HS-5 (cell line): ENCODE measurements around the gene OR4F6.
"Not testable (repeated sequence)": the region's sequence is repeated elsewhere in the genome, so short reads cannot be mapped to it uniquely, and the experiment has no call there.

Source experiments
- DNase-seq: peaks from one replicate; pipeline ENCODE4 v3.0.0-alpha.2; 2012; ENCODE audit warnings: low read depth

OR4F6 gene, protein sequence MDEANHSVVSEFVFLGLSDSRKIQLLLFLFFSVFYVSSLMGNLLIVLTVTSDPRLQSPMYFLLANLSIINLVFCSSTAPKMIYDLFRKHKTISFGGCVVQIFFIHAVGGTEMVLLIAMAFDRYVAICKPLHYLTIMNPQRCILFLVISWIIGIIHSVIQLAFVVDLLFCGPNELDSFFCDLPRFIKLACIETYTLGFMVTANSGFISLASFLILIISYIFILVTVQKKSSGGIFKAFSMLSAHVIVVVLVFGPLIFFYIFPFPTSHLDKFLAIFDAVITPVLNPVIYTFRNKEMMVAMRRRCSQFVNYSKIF

DNA sequence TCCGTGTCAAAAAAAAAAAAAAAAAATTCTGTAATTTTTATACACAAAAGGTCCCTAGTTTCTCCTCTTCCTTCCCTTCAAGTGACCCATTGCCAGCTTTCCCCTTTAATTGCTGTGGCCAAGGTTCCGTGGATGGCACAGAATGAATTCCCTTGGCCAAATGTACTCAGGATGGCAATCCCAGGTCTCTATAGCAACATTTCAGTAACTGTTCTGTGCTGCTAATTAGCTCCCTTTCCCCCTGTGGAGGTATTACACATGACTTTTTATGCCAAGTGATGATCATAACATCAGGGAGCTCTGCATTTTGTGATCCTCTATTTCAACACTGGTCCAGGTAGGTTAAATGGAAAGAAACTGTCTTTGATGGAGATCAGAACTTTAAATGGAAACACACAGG lies at the start of gene OR4F6:
Gene OR4F6 (plus strand): TSS at position 301 of the 400 bp plus-strand sequence. CDS start 2,211 bp downstream, outside the sequence.
- no peak for DNase-seq

DNA sequence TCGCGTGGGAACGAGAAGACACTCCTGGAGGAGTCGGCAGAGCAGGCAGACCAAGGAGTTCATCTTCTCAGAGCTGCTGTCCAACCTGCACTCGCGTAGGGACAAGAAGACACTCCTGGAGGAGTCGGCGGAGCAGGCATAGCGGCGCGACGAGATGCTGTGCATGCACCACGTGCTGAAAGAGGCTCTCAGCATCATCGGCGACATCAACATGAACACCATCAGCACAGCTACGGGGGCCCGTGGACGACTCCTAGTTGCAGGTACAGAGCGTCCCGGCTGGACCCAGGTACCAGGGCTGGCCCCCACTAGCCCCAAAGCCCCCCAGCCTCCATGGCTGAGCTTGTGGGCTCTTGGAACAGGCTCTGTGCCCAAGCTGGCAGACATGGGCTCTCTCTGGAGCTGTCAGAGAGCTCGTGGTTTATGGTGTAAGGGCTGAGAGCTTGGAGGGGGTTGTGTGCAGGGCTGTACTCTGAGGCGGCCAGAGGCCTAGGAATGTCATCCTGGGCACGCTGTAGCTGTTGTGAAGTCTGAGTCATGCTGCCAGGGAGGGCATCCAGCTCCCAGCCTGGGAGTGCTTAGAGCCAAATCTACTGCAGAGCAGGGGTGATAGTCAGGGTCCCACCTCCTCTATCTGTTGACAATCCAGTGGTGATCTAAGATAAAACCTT lies 38.5 kb upstream of the OR4F6 start:
- not testable (repeated sequence) for DNase-seq

GRCh38 chr15:101765340-101765671 lies 38.0 kb upstream of the OR4F6 start:
- DNase-seq, result not testable (repeated sequence)

DNA sequence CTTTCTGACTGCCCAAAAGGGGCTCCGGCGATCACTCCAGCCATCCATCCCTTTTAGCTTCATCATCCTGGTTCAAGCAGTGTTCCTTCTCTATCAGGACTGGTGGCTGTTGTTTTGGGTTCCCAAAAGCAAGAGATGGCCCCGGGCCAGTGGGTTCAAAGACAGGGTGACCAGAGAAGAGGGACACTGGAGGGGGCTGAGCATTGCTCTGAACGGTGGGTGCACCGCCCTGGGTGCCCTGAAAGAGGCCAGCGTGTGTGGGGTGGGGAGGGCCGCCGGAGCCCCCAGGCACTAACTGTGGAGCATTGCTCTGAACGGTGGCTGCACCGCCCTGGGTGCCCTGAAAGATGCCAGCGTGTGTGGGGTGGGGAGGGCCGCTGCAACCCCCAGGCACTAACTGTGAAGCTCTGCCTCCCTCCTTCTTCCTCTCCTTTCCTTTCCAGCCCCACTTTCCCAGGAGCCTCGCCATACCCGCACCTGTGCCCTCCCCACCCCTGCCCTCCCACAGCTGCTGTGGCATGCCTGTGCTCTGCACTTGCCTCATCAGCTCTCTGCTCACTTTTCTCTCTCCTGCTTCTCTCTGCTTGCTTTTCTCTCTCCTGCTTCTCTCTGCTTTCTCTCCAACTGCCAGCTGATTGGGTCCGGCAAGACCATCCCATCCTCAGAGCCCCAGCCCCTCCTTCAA lies 37.4 kb upstream of the OR4F6 start:
- no peak for DNase-seq

GRCh38 chr15:101767083-101767640 lies 36.1 kb upstream of the OR4F6 start:
- not testable (repeated sequence) for DNase-seq

DNA sequence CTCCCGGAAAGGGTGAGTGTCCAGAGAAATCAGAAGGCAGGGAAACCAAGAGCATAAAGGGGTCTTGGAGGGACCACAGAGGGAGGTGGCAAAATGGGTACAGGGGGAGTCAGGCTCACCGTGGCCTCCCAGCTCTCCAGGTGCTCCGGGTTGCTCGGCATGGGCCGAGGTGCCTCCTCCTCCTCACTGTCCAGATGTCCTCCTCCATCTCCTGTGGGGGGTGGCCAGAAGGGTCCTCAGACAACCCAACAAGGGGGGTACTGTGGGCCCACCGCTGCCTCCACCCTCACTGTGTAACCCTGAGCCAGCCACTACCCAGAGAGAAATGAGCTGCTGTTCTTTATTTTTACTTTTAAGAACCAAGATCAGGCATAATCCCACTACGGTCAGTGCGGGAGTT lies 30.4 kb upstream of the OR4F6 start:
- DNase-seq, result no peak

DNA sequence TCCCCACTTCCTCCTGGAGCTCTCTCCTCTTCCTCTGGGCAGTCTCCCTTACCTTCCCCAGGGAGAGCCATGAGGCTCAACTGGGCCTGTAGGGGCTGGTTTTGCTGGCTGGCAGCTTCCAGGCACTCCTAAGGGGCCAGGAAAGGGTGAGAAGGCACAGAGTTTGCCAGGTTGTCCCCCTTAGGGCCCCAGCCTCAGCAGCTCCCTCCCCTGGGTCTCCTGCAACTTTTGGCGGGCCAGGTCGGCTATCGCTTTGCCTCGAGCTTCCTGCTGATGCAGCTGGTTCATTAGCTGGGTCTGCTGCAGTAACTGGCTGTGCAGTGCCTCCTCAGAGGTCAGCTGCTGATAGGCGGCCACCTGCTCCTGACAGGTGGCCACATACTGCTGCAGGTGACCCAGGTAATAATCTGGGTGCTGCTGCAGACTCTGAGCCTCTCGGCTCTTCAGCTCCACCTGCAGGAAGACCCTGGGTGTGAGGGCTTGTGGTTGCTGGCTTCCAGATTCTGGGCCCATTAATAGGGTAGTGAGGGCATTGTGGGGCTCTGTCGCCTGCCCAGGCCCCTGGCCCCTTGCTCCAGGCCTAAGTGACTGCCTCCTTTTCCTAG lies 29.7 kb upstream of the OR4F6 start:
- no peak for DNase-seq

GRCh38 chr15:101775136-101775535 lies 28.2 kb upstream of the OR4F6 start:
- no peak for DNase-seq

DNA sequence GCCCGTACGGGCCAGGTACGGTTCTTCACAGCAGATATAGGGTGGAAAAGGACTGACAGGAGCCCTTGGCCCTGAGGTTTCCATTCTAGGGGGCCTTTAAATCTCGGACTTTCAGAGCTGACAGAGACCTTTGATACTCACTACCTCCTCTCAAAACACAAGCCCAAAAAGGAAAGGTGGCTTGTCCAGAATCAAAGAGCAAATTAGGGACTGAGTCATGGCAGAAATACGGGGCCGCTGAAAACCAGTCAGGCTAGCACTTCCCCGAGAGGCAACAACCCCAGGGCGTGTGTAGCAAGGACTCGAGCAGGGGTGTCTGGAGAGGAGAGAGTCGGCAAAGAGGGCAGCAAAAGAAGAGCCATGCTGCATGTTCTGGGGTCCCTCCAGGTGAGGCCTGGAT lies 24.7 kb upstream of the OR4F6 start:
- DNase-seq, result not testable (repeated sequence)

DNA sequence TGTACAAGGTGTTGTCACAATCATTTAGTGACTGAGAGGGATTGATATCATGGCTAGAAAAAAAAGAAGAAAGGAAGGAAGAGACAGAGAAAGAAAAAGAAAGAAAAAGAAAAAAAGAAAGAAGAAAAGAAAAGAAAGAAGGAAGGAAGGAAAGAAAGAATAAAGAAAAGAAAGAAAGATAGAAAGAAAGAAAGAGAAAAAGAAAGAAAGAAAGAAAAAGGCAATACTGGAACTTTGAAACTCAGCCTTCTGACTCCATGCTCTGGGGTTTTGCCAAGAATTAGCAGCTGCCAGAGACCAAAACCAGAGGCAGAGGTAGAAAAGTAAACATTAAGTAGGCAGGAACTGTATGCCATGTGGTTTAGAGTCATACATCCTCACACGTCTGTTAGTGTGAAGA lies 23.1 kb upstream of the OR4F6 start:
- not testable (repeated sequence) for DNase-seq

DNA sequence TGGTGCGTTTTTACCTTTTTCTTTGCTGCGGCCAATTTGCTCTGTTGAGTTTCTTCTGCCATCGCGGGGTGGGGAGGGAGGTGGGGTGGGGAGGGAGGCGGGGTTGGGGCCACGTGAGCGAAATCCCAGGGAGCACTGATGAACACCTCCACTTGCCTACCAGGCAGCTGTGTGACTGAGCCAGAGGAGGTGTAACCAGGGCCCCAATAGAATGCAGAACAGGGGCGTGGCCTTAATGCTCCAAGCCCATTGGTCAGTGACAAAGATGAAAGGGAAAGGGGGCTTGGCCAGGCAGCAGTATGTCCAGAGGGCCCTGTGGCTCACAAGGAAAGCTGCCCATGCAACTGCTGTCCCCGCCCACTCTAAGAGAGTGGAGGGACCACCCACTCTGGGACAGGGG lies 21.4 kb upstream of the OR4F6 start:
- no peak for DNase-seq

DNA sequence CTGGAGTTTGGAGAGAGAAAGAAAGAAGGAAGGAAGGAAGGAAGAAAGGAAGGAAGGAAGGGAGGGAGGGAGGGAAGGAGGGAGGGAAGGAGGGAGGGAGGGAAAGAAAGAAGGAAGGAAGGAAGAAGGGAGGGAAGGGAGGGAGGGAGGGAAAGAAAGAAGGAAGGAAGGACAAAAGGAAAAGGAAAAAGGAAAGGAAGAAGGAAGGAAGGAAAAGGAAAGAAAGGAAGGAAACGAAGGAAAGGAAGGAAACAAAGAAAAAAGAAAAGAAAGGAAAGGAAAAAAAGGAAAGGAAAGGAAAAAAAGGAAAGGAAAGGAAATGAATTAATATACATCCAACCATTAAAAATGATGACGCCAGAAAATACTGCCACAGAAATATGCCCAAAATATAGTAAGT lies 18.7 kb upstream of the OR4F6 start:
- DNase-seq, result no peak

DNA sequence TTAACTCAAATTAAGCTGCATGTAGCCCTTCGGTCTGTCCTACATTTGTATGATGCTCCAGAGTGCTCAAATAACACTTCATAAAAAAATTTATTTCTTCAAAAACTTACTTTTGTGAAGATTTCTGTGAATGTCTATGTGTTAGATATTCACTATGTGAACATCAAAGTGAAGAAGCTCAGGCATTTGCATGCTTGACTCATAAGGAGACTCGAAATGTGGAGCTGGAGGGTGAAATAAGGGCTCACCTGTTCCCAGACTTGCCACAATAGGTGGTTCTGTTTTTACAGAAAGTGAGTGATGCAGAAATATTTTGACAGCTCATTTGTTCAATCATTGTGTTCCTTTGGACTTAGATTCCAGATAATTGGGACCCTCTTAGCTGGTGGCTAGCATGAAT lies 16.9 kb upstream of the OR4F6 start:
- not testable (repeated sequence) for DNase-seq

GRCh38 chr15:101788001-101788400 lies 15.3 kb upstream of the OR4F6 start:
- DNase-seq, result not testable (repeated sequence)

DNA sequence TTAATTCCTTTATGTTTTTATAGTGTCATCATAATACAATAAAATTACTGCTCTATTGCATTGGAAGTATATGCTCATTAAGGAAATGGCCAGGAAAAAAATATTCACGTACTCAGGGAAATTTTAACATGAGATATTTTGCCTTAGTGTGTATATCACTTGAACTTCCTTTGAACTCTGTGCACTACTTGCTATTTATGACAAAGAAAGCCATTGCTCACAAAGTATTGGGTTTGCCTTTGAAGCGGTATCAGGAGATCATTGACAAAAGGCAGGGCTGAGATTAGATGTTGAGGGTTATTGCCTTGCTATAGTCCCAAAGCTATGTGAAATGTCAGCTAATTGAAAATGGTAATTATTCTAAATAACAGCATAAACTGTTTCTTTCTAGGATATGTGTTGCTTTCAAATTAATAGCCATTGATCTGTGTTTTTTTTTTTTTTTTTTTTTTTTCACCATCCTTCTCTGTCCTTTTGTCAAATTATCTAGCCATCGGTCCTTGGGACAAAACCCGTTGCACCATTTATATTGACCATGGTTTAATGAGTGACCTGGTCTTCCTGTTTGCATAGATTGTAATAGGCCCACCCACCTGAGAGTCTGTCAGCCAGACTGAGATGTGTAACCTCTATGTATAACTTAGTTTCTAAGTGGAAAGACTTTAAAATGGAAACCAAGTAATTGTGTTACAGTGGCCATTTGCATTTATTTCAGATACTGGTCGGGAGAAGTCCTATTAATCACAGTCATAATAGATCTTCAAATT lies 14.6 kb upstream of the OR4F6 start:
- not testable (repeated sequence) for DNase-seq

GRCh38 chr15:101790748-101791147 lies 12.6 kb upstream of the OR4F6 start:
- DNase-seq, result not testable (repeated sequence)

- not testable (repeated sequence) for DNase-seq
Measured at GRCh38 chr15:101793981-101794380, 9.3 kb upstream of the OR4F6 start.

DNA sequence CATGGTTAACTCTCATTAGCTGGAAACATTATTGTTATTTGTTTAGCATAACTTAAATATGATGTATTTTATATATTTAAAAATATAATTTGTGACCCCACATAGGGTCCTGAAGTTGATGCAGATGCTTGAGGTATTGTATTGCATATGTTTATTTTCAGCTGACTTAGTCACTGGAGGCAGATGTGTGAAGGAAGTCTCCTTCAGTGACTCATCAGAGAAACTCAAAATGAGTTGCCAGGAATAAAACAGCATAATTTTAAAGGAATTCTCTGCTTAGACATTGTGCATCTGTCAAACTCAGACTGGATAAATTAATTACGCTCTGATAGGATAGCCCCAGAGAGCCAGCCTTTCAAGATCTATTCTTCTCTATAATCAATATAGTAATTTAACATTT lies 7.9 kb upstream of the OR4F6 start:
- peak; percentile 65 for DNase-seq

- no peak for DNase-seq
Measured at GRCh38 chr15:101799665-101800064, 3.6 kb upstream of the OR4F6 start.

GRCh38 chr15:101801048-101801447 lies 2.3 kb upstream of the OR4F6 start:
- no peak for DNase-seq

GRCh38 chr15:101803676-101804075 lies 367 bp downstream of the OR4F6 start:
- no peak for DNase-seq

DNA sequence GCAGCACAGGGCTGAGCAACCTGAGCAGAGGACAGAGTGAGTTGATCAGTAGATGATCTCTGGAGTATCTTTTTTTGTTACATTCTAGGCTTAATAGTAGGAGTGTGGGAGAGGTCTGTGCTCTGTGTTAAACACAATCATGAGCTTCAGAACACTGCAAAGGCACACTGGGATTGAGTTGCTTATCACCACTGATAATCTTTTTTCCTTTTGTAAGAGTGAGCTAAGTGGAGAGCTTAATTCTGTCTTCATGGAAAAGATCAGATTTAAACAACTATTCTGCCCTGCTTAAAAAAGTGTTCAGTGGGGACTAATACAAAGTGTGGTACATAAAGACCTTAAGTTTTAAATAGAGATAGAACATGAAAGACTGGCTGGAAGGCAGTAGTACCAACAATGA lies 1.1 kb downstream of the OR4F6 start:
- no peak for DNase-seq
